Left colon (tissue), 2 donors: ENCODE results near the gene ZP4. TPM values are rescaled to one million over a fixed set of nuclear protein-coding genes. Genes with fewer than 3 reads are reported as not detected.
"Not testable (repeated sequence)": the region's sequence is repeated elsewhere in the genome, so short reads cannot be mapped to it uniquely, and the experiment has no call there.

Source experiments
- ATAC-seq: fragments of 200-7000 bp; cut with Tn5 transposase; one replicate; pipeline ENCODE4 v1.9.1; 2020; ENCODE audit warnings: mild to moderate bottlenecking, moderate library complexity
- DNase-seq, 2 donors: peaks; one replicate each; pipeline ENCODE4 v3.0.0-alpha.2; 2020
- intact Hi-C, 2 donors: fragments of 100-400 bp; cut with DNase I in 1 of 2; cut with micrococcal nuclease in 1 of 2; formaldehyde crosslinking; loops; one replicate each; pipeline versions ENCODE4 v1.11.2 to v1.14.0; 2022; cut with DNase I, micrococcal nuclease
- total RNA-seq, 2 donors: library from RNA; stranded (reverse); fragmentation: NEBNext Ultra II Directional; extraction: Animal tissue kit (Norgen Biotek cat#: 25700); gene quantifications; one replicate each; pipeline ENCODE4 v1.2.1, GENCODE V29; 2021
- donor health status: DM: no; HTN: no; CAD: no.
- donor health status: DM: yes; HTN: yes; CAD: no.

ZP4 gene
- total RNA-seq, 2 donors from 2014 or later: not detected

- DNase-seq (no peak), ATAC-seq (no peak)
- intact Hi-C loops: no loop called here
Observed at GRCh38 chr1:237884237-237884636, 6.5 kb downstream of the ZP4 start.

GRCh38 chr1:237879195-237879594 lies 11.5 kb downstream of the ZP4 start:
- intact Hi-C loops: no loop called here
- ATAC-seq: no peak
- no peak for DNase-seq

GRCh38 chr1:237878406-237878805 lies 12.3 kb downstream of the ZP4 start:
- DNase-seq (no peak), ATAC-seq (no peak)
- intact Hi-C loops: no loop called here

- ATAC-seq: no peak
- no peak for DNase-seq
- intact Hi-C loops: no loop called here
Observed at GRCh38 chr1:237877631-237878030, 13.1 kb downstream of the ZP4 start.

GRCh38 chr1:237875291-237875690 lies 15.4 kb downstream of the ZP4 start:
- intact Hi-C loops: no loop called here
- ATAC-seq (no peak), DNase-seq (no peak)

GRCh38 chr1:237873487-237874211 lies 17.1 kb downstream of the ZP4 start:
- intact Hi-C loops: no loop called here
- DNase-seq (no peak), ATAC-seq (no peak)

GRCh38 chr1:237868817-237869600 lies 21.7 kb downstream of the ZP4 start:
- no peak for DNase-seq
- peak; percentile 95 for ATAC-seq
- intact Hi-C loops: no loop called here

- ATAC-seq (no peak), DNase-seq (no peak)
- intact Hi-C loops: no loop called here
Observed at GRCh38 chr1:237867380-237867888, 23.3 kb downstream of the ZP4 start.

GRCh38 chr1:237864338-237865244 lies 26.1 kb downstream of the ZP4 start:
- peak; percentile 74 for ATAC-seq
- intact Hi-C loops: no loop called here
- DNase-seq: peak; percentile 61 to 64

- ATAC-seq: no peak
- no peak for DNase-seq
- intact Hi-C loops: no loop called here
Observed at GRCh38 chr1:237863234-237863633, 27.5 kb downstream of the ZP4 start.

GRCh38 chr1:237861944-237862343 lies 28.8 kb downstream of the ZP4 start:
- no peak for ATAC-seq
- intact Hi-C loops: no loop called here
- no peak for DNase-seq

GRCh38 chr1:237858992-237859391 lies 31.7 kb downstream of the ZP4 start:
- DNase-seq (no peak), ATAC-seq (no peak)
- intact Hi-C loops: no loop called here

GRCh38 chr1:237857455-237857854 lies 33.3 kb downstream of the ZP4 start:
- intact Hi-C loops: no loop called here
- DNase-seq (no peak), ATAC-seq (no peak)

- intact Hi-C loops: no loop called here
- DNase-seq: no peak
- no peak for ATAC-seq
Observed at GRCh38 chr1:237852342-237852741, 38.4 kb downstream of the ZP4 start.

GRCh38 chr1:237851210-237851845 lies 39.4 kb downstream of the ZP4 start:
- DNase-seq: peak in 1 of 2 donors; percentile 59
- no peak for ATAC-seq
- intact Hi-C loops: no loop called here

- intact Hi-C loops, DNase-seq, ATAC-seq: not testable (repeated sequence)
Observed at GRCh38 chr1:237843516-237843915, 47.2 kb downstream of the ZP4 start.

- ATAC-seq (no peak), DNase-seq (no peak)
- intact Hi-C loops: no loop called here
Observed at GRCh38 chr1:237841485-237841884, 49.2 kb downstream of the ZP4 start.

GRCh38 chr1:237838904-237839534 lies 51.7 kb downstream of the ZP4 start:
- DNase-seq: no peak
- no peak for ATAC-seq
- intact Hi-C loops: no loop called here
